GM13977 (cell line): ENCODE measurements around the gene RTKN2.

Source experiments
- DNase-seq: peaks from one replicate; pipeline ENCODE4 v3.0.0; 2012; ENCODE audit warnings: low spot score
- CTCF ChIP-seq: IDR thresholded peaks from 2 replicates; pipeline ENCODE4 v1.5.1; 2012; ENCODE audit warnings: mild to moderate bottlenecking, control low read depth; ENCODE audit not compliant: insufficient read depth; ENCODE audit errors: extremely low read depth, missing control alignments
- in situ Hi-C: fragments of 300-500 bp; cut with MboI; formaldehyde crosslinking; loops from one replicate; pipeline ENCODE4 v1.12.0; 2022; ENCODE audit warnings: low sequenced_read_pairs, low pct_unique_long_range_greater_than_20kb, mixed read lengths, inconsistent platforms; ENCODE audit not compliant: unreplicated experiment

RTKN2 gene

GRCh38 chr10:62162261-62162981, 106.2 kb downstream of the RTKN2 start:
- no peak for DNase-seq
- in situ Hi-C loops: no loop called here
- TF ChIP-seq CTCF: no peak

- no peak for TF ChIP-seq CTCF
- no peak for DNase-seq
- in situ Hi-C loops: no loop called here
Measured at GRCh38 chr10:62159351-62159750, 109.3 kb downstream of the RTKN2 start.

- TF ChIP-seq CTCF: no peak
Measured at GRCh38 chr10:62157601-62158000, 111.0 kb downstream of the RTKN2 start.

GRCh38 chr10:62155054-62155680, 113.5 kb downstream of the RTKN2 start:
- DNase-seq: no peak
- no peak for TF ChIP-seq CTCF
- in situ Hi-C loops: no loop called here

More at GRCh38 chr10:62157601-62158000, 111.0 kb downstream of the RTKN2 start:
- in situ Hi-C loops: no loop called here
- DNase-seq: no peak

GRCh38 chr10:62154231-62154630, 114.4 kb downstream of the RTKN2 start:
- DNase-seq: no peak
- in situ Hi-C loops: no loop called here
- TF ChIP-seq CTCF: no peak

GRCh38 chr10:62153191-62153590, 115.5 kb downstream of the RTKN2 start:
- DNase-seq: no peak
- in situ Hi-C loops: no loop called here
- no peak for TF ChIP-seq CTCF
